Measurements from ENCODE around the gene ADISSP. TPM values are rescaled to one million over a fixed set of nuclear protein-coding genes. Genes with fewer than 3 reads are reported as not detected.

The ADISSP gene
- total RNA-seq, 4 donors from 2014 or later: 3.0 to 19.9 (median 16.3) TPM

- no peak overlapping the region for H3K4me3 ChIP-seq
- no peak for DNase-seq
- in situ Hi-C loops (cut with MboI; ENCODE audit: low pct_ligation_motif_present in 1 of 4, low pct_unique_long_range_greater_than_20kb in 1 of 4, low sequenced_read_pairs in 3 of 4) (no loop called here), intact Hi-C loops (cut with DNase I; ENCODE audit: low total_unique reads) (no loop called here)
- TF ChIP-seq CTCF (IDR thresholded peaks at IDR 0.05) (no peak), POLR2AphosphoS5 (IDR thresholded peaks at IDR 0.05) (no peak), POLR2A (IDR thresholded peaks at IDR 0.05) (no peak), EP300 (IDR thresholded peaks at IDR 0.05; ENCODE audit: low read depth) (no peak)
- no peaks in the 10 kb centered on the region for H3K36me3 ChIP-seq
- no peaks in the 10 kb centered on the region for H3K9me3 ChIP-seq
- no peaks in the 10 kb centered on the region for H3K4me1 ChIP-seq
- no peak overlapping the region for H3K27ac ChIP-seq
- WGBS, 2 donors (ENCODE audit: low coverage in 1 of 2): 85 to 100% methylated on average over 2 to 8 of the region's 8 CpGs
- H3K27me3 ChIP-seq: peaks cover 25% of the 10 kb centered on the region
Measured at GRCh38 chr20:3723284-3723683, 44.3 kb downstream of the ADISSP start.

GRCh38 chr20:3721912-3722311 lies 45.6 kb downstream of the ADISSP start:
- peaks cover 18% of the 10 kb centered on the region for H3K27me3 ChIP-seq
- H3K9me3 ChIP-seq: no peaks in the 10 kb centered on the region
- WGBS, 2 donors (ENCODE audit: low coverage in 1 of 2): 72 to 83% methylated on average over 4 of the region's 4 CpGs
- DNase-seq: no peak
- no peaks in the 10 kb centered on the region for H3K36me3 ChIP-seq
- in situ Hi-C loops (cut with MboI; ENCODE audit: low pct_ligation_motif_present in 1 of 4, low pct_unique_long_range_greater_than_20kb in 1 of 4, low sequenced_read_pairs in 3 of 4): no loop called here
- no peak overlapping the region for H3K4me3 ChIP-seq
- TF ChIP-seq CTCF (IDR thresholded peaks at IDR 0.05): no peak
- no peak for TF ChIP-seq EP300 (IDR thresholded peaks at IDR 0.05; ENCODE audit: low read depth)
- TF ChIP-seq POLR2AphosphoS5 (IDR thresholded peaks at IDR 0.05): no peak
- no peak for TF ChIP-seq POLR2A (IDR thresholded peaks at IDR 0.05)
- intact Hi-C loops (cut with DNase I; ENCODE audit: low total_unique reads): no loop called here
- H3K4me1 ChIP-seq: no peaks in the 10 kb centered on the region
- H3K27ac ChIP-seq: no peak overlapping the region

GRCh38 chr20:3720626-3721025 lies 46.9 kb downstream of the ADISSP start:
- TF ChIP-seq CTCF (IDR thresholded peaks at IDR 0.05): no peak
- intact Hi-C loops (cut with DNase I; ENCODE audit: low total_unique reads): no loop called here
- in situ Hi-C loops (cut with MboI; ENCODE audit: low pct_ligation_motif_present in 1 of 4, low pct_unique_long_range_greater_than_20kb in 1 of 4, low sequenced_read_pairs in 3 of 4): no loop called here
- DNase-seq: no peak
- 36 to 57% methylated on average over 6 of the region's 6 CpGs for WGBS, 2 donors (ENCODE audit: low coverage in 1 of 2)
- Histone ChIP-seq H3K27ac (no peak overlapping the region), H3K36me3 (no peaks in the 10 kb centered on the region), H3K4me1 (no peaks in the 10 kb centered on the region), H3K9me3 (no peaks in the 10 kb centered on the region), H3K4me3 (no peak overlapping the region), H3K27me3 (peaks cover 6% of the 10 kb centered on the region)

GRCh38 chr20:3720068-3720467 lies 47.5 kb downstream of the ADISSP start:
- Histone ChIP-seq H3K4me1 (no peaks in the 10 kb centered on the region), H3K27ac (no peak overlapping the region), H3K9me3 (no peaks in the 10 kb centered on the region), H3K27me3 (peaks cover 5% of the 10 kb centered on the region), H3K4me3 (no peak overlapping the region), H3K36me3 (no peaks in the 10 kb centered on the region)
- no peak for DNase-seq
- intact Hi-C loops (cut with DNase I; ENCODE audit: low total_unique reads) (no loop called here), in situ Hi-C loops (cut with MboI; ENCODE audit: low pct_ligation_motif_present in 1 of 4, low pct_unique_long_range_greater_than_20kb in 1 of 4, low sequenced_read_pairs in 3 of 4) (no loop called here)
- WGBS, 2 donors (ENCODE audit: low coverage in 1 of 2): 74 to 80% methylated on average over 1 to 2 of the region's 2 CpGs
- TF ChIP-seq EP300 (IDR thresholded peaks at IDR 0.05; ENCODE audit: low read depth) (no peak), CTCF (IDR thresholded peaks at IDR 0.05) (no peak), POLR2AphosphoS5 (IDR thresholded peaks at IDR 0.05) (no peak), POLR2A (IDR thresholded peaks at IDR 0.05) (no peak)
